Mononuclear cell (primary cell): ENCODE results near the gene ANKRD13D. TPM values are rescaled to one million over a fixed set of nuclear protein-coding genes. Genes with fewer than 3 reads are reported as not detected.

Source experiments
- H3K27me3 ChIP-seq: 2 replicates; pipeline ENCODE4 v1.6.0; 2011; ENCODE audit warnings: low read length, control low read depth; ENCODE audit not compliant: insufficient read depth
- H3K4me1 ChIP-seq: 2 replicates; pipeline ENCODE4 v1.5.1; 2011; ENCODE audit warnings: mild to moderate bottlenecking, low read length, control low read depth; ENCODE audit not compliant: insufficient read depth
- H3K4me3 ChIP-seq: 2 replicates; pipeline ENCODE4 v1.5.1; 2011; ENCODE audit warnings: mild to moderate bottlenecking, low read length, moderate library complexity
- H3K9me3 ChIP-seq: 2 replicates; pipeline ENCODE4 v1.5.1; 2011; ENCODE audit warnings: low read depth, mild to moderate bottlenecking, control low read depth, low read length
- total RNA-seq: library from RNA; depleted of rRNA; stranded (reverse); fragments of >200 nt; gene quantifications from one replicate; pipeline ENCODE4 v1.2.3, GENCODE V29; 2012

The ANKRD13D gene
- total RNA-seq, 1 donor: 48.4 TPM

GRCh38 chr11:67320011-67320410 lies 30.9 kb downstream of the ANKRD13D start:
- Histone ChIP-seq H3K4me1 (peaks cover 18% of the 10 kb centered on the region), H3K4me3 (no peak overlapping the region), H3K27me3 (no peaks in the 10 kb centered on the region), H3K9me3 (no peaks in the 10 kb centered on the region)

GRCh38 chr11:67320691-67321090 lies 31.6 kb downstream of the ANKRD13D start:
- Histone ChIP-seq H3K4me1 (peaks cover 18% of the 10 kb centered on the region), H3K4me3 (no peak overlapping the region), H3K27me3 (no peaks in the 10 kb centered on the region), H3K9me3 (no peaks in the 10 kb centered on the region)

- H3K9me3 ChIP-seq: no peaks in the 10 kb centered on the region
Measured at GRCh38 chr11:67321313-67321871, 32.3 kb downstream of the ANKRD13D start.

GRCh38 chr11:67322049-67322448 lies 32.9 kb downstream of the ANKRD13D start:
- Histone ChIP-seq H3K9me3 (no peaks in the 10 kb centered on the region), H3K4me3 (no peak overlapping the region), H3K4me1 (peaks cover 12% of the 10 kb centered on the region), H3K27me3 (no peaks in the 10 kb centered on the region)

More at GRCh38 chr11:67321313-67321871, 32.3 kb downstream of the ANKRD13D start:
- no peaks in the 10 kb centered on the region for H3K27me3 ChIP-seq
- H3K4me1 ChIP-seq: peaks cover 18% of the 10 kb centered on the region
- no peak overlapping the region for H3K4me3 ChIP-seq

GRCh38 chr11:67323526-67323925 lies 34.4 kb downstream of the ANKRD13D start:
- H3K4me1 ChIP-seq: no peaks in the 10 kb centered on the region
- H3K27me3 ChIP-seq: no peaks in the 10 kb centered on the region
- no peaks in the 10 kb centered on the region for H3K9me3 ChIP-seq
- no peak overlapping the region for H3K4me3 ChIP-seq

- Histone ChIP-seq H3K4me1 (no peaks in the 10 kb centered on the region), H3K27me3 (no peaks in the 10 kb centered on the region), H3K4me3 (no peak overlapping the region), H3K9me3 (no peaks in the 10 kb centered on the region)
Measured at GRCh38 chr11:67332081-67332691, 43.1 kb downstream of the ANKRD13D start.

GRCh38 chr11:67337257-67337656 lies 48.2 kb downstream of the ANKRD13D start:
- Histone ChIP-seq H3K4me3 (no peak overlapping the region), H3K9me3 (no peaks in the 10 kb centered on the region), H3K4me1 (no peaks in the 10 kb centered on the region), H3K27me3 (no peaks in the 10 kb centered on the region)

- Histone ChIP-seq H3K4me3 (no peak overlapping the region), H3K27me3 (no peaks in the 10 kb centered on the region), H3K4me1 (peaks cover 30% of the 10 kb centered on the region), H3K9me3 (no peaks in the 10 kb centered on the region)
Measured at GRCh38 chr11:67344264-67344663, 55.2 kb downstream of the ANKRD13D start.

- Histone ChIP-seq H3K27me3 (no peaks in the 10 kb centered on the region), H3K4me3 (no peak overlapping the region), H3K9me3 (no peaks in the 10 kb centered on the region), H3K4me1 (peaks cover 38% of the 10 kb centered on the region)
Measured at GRCh38 chr11:67345247-67345919, 56.3 kb downstream of the ANKRD13D start.

GRCh38 chr11:67345920-67346819 lies 57.1 kb downstream of the ANKRD13D start:
- no peak overlapping the region for H3K4me3 ChIP-seq
- H3K9me3 ChIP-seq: no peaks in the 10 kb centered on the region
- no peaks in the 10 kb centered on the region for H3K27me3 ChIP-seq
- peaks cover 44% of the 10 kb centered on the region for H3K4me1 ChIP-seq

GRCh38 chr11:67347964-67348749 lies 59.1 kb downstream of the ANKRD13D start:
- peaks cover 63% of the 10 kb centered on the region for H3K4me1 ChIP-seq
- no peak overlapping the region for H3K4me3 ChIP-seq
- H3K27me3 ChIP-seq: no peaks in the 10 kb centered on the region
- H3K9me3 ChIP-seq: no peaks in the 10 kb centered on the region

- Histone ChIP-seq H3K4me3 (no peak overlapping the region), H3K9me3 (no peaks in the 10 kb centered on the region), H3K4me1 (peaks cover 62% of the 10 kb centered on the region), H3K27me3 (no peaks in the 10 kb centered on the region)
Measured at GRCh38 chr11:67349036-67349435, 59.9 kb downstream of the ANKRD13D start.

- no peaks in the 10 kb centered on the region for H3K9me3 ChIP-seq
- no peak overlapping the region for H3K4me3 ChIP-seq
- H3K4me1 ChIP-seq: peaks cover 62% of the 10 kb centered on the region
- no peaks in the 10 kb centered on the region for H3K27me3 ChIP-seq
Measured at GRCh38 chr11:67349457-67349856, 60.4 kb downstream of the ANKRD13D start.

- Histone ChIP-seq H3K4me3 (no peak overlapping the region), H3K27me3 (no peaks in the 10 kb centered on the region), H3K9me3 (no peaks in the 10 kb centered on the region), H3K4me1 (peaks cover 62% of the 10 kb centered on the region)
Measured at GRCh38 chr11:67349928-67350465, 60.9 kb downstream of the ANKRD13D start.
